IMR-90 (cell line): ENCODE data around the gene PRUNE2. TPM values are rescaled to one million over a fixed set of nuclear protein-coding genes. Genes with fewer than 3 reads are reported as not detected.
A peak's percentile ranks its signal among the peaks of the same experiment; 100 is the strongest.

Experiments
- ATAC-seq: fragments of 200-7000 bp; cut with Tn5 transposase; 2 replicates; pipeline ENCODE4 v1.9.1; 2020; ENCODE audit warnings: low read depth, mild to moderate bottlenecking, moderate library complexity
- BruUV-seq: library from RNA; stranded (reverse); fragments of 400-500 nt; replicated peaks from 2 replicates; lab custom pipeline; 2021; lab: Mats Ljungman, UMichigan
- CTCF ChIA-PET: fragments of 300-600 bp; formaldehyde crosslinking; extraction: SDS; loops from one replicate; lab custom pipeline; 2021; ENCODE audit warnings: antibody characterized with exemption; lab: Yijun Ruan, JAX
- POLR2A ChIA-PET: fragments of 300-600 bp; sonication (Branson Sonifier 250); formaldehyde crosslinking; loops from one replicate; lab custom pipeline; 2022; ENCODE audit warnings: antibody characterized with exemption; ENCODE audit not compliant: unreplicated experiment; lab: Charles Lee
- DNase-seq: peaks from one replicate; pipeline ENCODE4 v3.0.0; 2013
- H2AFZ ChIP-seq: replicated peaks from 2 replicates; pipeline ENCODE3; 2013; ENCODE audit warnings: low read length, mild to moderate bottlenecking; ENCODE audit not compliant: poor library complexity
- H2AK5ac ChIP-seq: 2 replicates; pipeline ENCODE4 v1.6.1; 2013; ENCODE audit warnings: low read depth, low read length, inconsistent platforms
- H2AK9ac ChIP-seq: replicated peaks from 2 replicates; pipeline ENCODE3; 2013; ENCODE audit warnings: mild to moderate bottlenecking, low read depth, low read length, moderate library complexity; ENCODE audit not compliant: poor library complexity
- H2BK120ac ChIP-seq: 2 replicates; pipeline ENCODE4 v1.6.1; 2013; ENCODE audit warnings: low read depth, low read length, inconsistent platforms
- H2BK15ac ChIP-seq: 3 replicates; pipeline ENCODE4 v1.6.1; 2013; ENCODE audit warnings: low read depth, low read length, inconsistent platforms
- H2BK20ac ChIP-seq: 2 replicates; pipeline ENCODE4 v1.6.1; 2013; ENCODE audit warnings: low read depth, mild to moderate bottlenecking, inconsistent platforms, low read length, moderate library complexity
- H2BK5ac ChIP-seq: 2 replicates; pipeline ENCODE4 v1.6.1; 2013; ENCODE audit warnings: mild to moderate bottlenecking, low read depth, low read length, inconsistent platforms; ENCODE audit not compliant: poor library complexity, severe bottlenecking
- H3K14ac ChIP-seq: replicated peaks from 2 replicates; pipeline ENCODE4 v1.6.1; 2013; ENCODE audit warnings: low read depth, low read length, inconsistent platforms
- H3K18ac ChIP-seq: 2 replicates; pipeline ENCODE4 v1.6.1; 2013; ENCODE audit warnings: low read depth, low read length, control low read depth
- H3K23ac ChIP-seq: 2 replicates; pipeline ENCODE4 v1.6.1; 2013; ENCODE audit warnings: low read depth, low read length, inconsistent platforms
- H3K27ac ChIP-seq: 2 replicates; pipeline ENCODE4 v1.5.1; 2013; ENCODE audit warnings: mild to moderate bottlenecking, control low read depth, low read length; ENCODE audit not compliant: insufficient read depth
- H3K27me3 ChIP-seq: 2 replicates; pipeline ENCODE4 v1.6.1; 2013; ENCODE audit warnings: low read length; ENCODE audit not compliant: control insufficient read depth, insufficient read depth
- H3K36me3 ChIP-seq: 2 replicates; pipeline ENCODE4 v1.6.1; 2013; ENCODE audit warnings: low read length, mixed read lengths; ENCODE audit not compliant: control insufficient read depth, insufficient read depth
- H3K4ac ChIP-seq: 2 replicates; pipeline ENCODE4 v1.6.1; 2013; ENCODE audit warnings: low read depth, low read length, inconsistent platforms
- H3K4me1 ChIP-seq: 2 replicates; pipeline ENCODE4 v1.6.1; 2013; ENCODE audit warnings: low read length, mixed read lengths; ENCODE audit not compliant: control insufficient read depth, insufficient read depth
- H3K4me2 ChIP-seq: 2 replicates; pipeline ENCODE4 v1.6.1; 2013; ENCODE audit warnings: low read depth, mild to moderate bottlenecking, control low read depth, low read length, moderate library complexity
- H3K4me3 ChIP-seq: 2 replicates; pipeline ENCODE4 v1.5.1; 2013; ENCODE audit warnings: low read depth, mild to moderate bottlenecking, control low read depth, low read length, moderate library complexity; ENCODE audit not compliant: insufficient read depth
- H3K56ac ChIP-seq: 2 replicates; pipeline ENCODE4 v1.6.1; 2013; ENCODE audit warnings: low read length, inconsistent platforms; ENCODE audit not compliant: insufficient read depth; ENCODE audit errors: extremely low read depth
- H3K79me1 ChIP-seq, 2 experiments: 2 replicates each; pipeline ENCODE4 v1.6.1; 2013; ENCODE audit warnings: low read length in 2 of 2, inconsistent platforms in 1 of 2, low read depth in 1 of 2
- H3K9ac ChIP-seq: 2 replicates; pipeline ENCODE4 v1.6.1; 2013; ENCODE audit warnings: low read depth, low read length, control low read depth
- H3K9me1 ChIP-seq: 2 replicates; pipeline ENCODE4 v1.6.1; 2013; ENCODE audit warnings: low read length, inconsistent platforms; ENCODE audit not compliant: insufficient read depth
- H3K9me3 ChIP-seq: 2 replicates; pipeline ENCODE4 v1.6.1; 2013; ENCODE audit warnings: low read length; ENCODE audit not compliant: control insufficient read depth, insufficient read depth
- H4K20me1 ChIP-seq: 2 replicates; pipeline ENCODE4 v1.6.1; 2013; ENCODE audit warnings: low read length, inconsistent platforms; ENCODE audit not compliant: insufficient read depth
- H4K5ac ChIP-seq: 2 replicates; pipeline ENCODE4 v1.6.1; 2013; ENCODE audit warnings: mild to moderate bottlenecking, low read depth, low read length, control low read depth
- H4K8ac ChIP-seq, 2 experiments: 2 replicates each; pipeline ENCODE4 v1.6.1; 2013; ENCODE audit warnings: low read depth in 2 of 2, low read length in 2 of 2, control low read depth in 1 of 2, inconsistent platforms in 1 of 2
- H4K91ac ChIP-seq: 2 replicates; pipeline ENCODE4 v1.6.1; 2013; ENCODE audit warnings: low read depth, low read length, inconsistent platforms; ENCODE audit not compliant: insufficient read depth
- BHLHE40 ChIP-seq: fragments of 150-350 bp; IDR thresholded peaks from 2 replicates; pipeline ENCODE4 v1.6.1; 2016; ENCODE audit warnings: mild to moderate bottlenecking, low read depth, low read length
- CEBPB ChIP-seq: IDR thresholded peaks from 2 replicates; pipeline ENCODE4 v1.6.1; 2012; ENCODE audit warnings: low read depth, low read length, improper control_type of control experiment
- CHD1 ChIP-seq: IDR thresholded peaks from 2 replicates; pipeline ENCODE4 v1.6.1; 2012; ENCODE audit warnings: low read depth, low read length, improper control_type of control experiment
- FOS ChIP-seq: fragments of 150-350 bp; IDR thresholded peaks from 2 replicates; pipeline ENCODE4 v1.6.1; 2016; ENCODE audit warnings: low read depth, low read length
- MAFK ChIP-seq: IDR thresholded peaks from 2 replicates; pipeline ENCODE4 v1.6.1; 2012; ENCODE audit warnings: low read depth, low read length, improper control_type of control experiment
- MAZ ChIP-seq: IDR thresholded peaks from 2 replicates; pipeline ENCODE4 v1.6.1; 2012; ENCODE audit warnings: low read depth, mild to moderate bottlenecking, low read length, improper control_type of control experiment, moderate library complexity, borderline replicate concordance
- MXI1 ChIP-seq: IDR thresholded peaks from 2 replicates; pipeline ENCODE4 v1.6.1; 2012; ENCODE audit warnings: low read depth, mild to moderate bottlenecking, low read length, moderate library complexity, borderline replicate concordance
- NFE2L2 ChIP-seq: fragments of 150-350 bp; IDR thresholded peaks from 2 replicates; pipeline ENCODE4 v1.6.1; 2016; ENCODE audit warnings: low read depth, mild to moderate bottlenecking, low read length
- POLR2A ChIP-seq: IDR thresholded peaks from 2 replicates; pipeline ENCODE4 v1.6.1; 2012; ENCODE audit warnings: mild to moderate bottlenecking, low read depth, low read length
- RAD21 ChIP-seq: IDR thresholded peaks from 2 replicates; pipeline ENCODE4 v1.6.1; 2012; ENCODE audit warnings: low read length, improper control_type of control experiment
- RCOR1 ChIP-seq: IDR thresholded peaks from 2 replicates; pipeline ENCODE4 v1.6.1; 2012; ENCODE audit warnings: mild to moderate bottlenecking, low read length, improper control_type of control experiment; ENCODE audit not compliant: insufficient replicate concordance
- RFX5 ChIP-seq: IDR thresholded peaks from 2 replicates; pipeline ENCODE4 v1.8.0; 2012; ENCODE audit warnings: low read depth, mild to moderate bottlenecking, low read length, moderate library complexity
- SMC3 ChIP-seq: fragments of 150-350 bp; IDR thresholded peaks from 2 replicates; pipeline ENCODE4 v1.6.1; 2016; ENCODE audit warnings: low read depth, mild to moderate bottlenecking, antibody characterized with exemption, low read length, moderate library complexity
- WGBS, 2 experiments: methylation state at CpG; one replicate each; pipeline versions ENCODE4 v1.1.5 to v1.1.7; 2013; ENCODE audit warnings: missing lambda C conversion rate in 2 of 2; ENCODE audit not compliant: insufficient read length in 1 of 2; ENCODE audit errors: extremely low coverage in 2 of 2; 5-methylcytosine and 5-hydroxymethylcytosine counted together
- dilution Hi-C: fragments of 300-500 bp; cut with HindIII; formaldehyde crosslinking; loops from one replicate; pipeline ENCODE4 v1.14.3; 2018; ENCODE audit warnings: low sequenced_read_pairs; ENCODE audit not compliant: unreplicated experiment
- in situ Hi-C: fragments of 300-500 bp; cut with MboI; formaldehyde crosslinking; loops from 3 replicates; pipeline ENCODE4 v1.14.3; 2019; ENCODE audit warnings: low sequenced_read_pairs, inconsistent platforms, mixed read lengths
- intact Hi-C: fragments of 100-400 bp; cut with micrococcal nuclease; formaldehyde crosslinking; loops from 2 replicates; pipeline ENCODE4 v1.10.0; 2022
- polyA plus RNA-seq, 3 experiments: library from polyadenylated mRNA; depleted of rRNA; stranded (reverse); fragments of >200 nt; gene quantifications; 2 replicates each; pipeline ENCODE4 v1.2.3, GENCODE V29; 2012; ENCODE audit warnings: low replicate concordance in 1 of 3
- total RNA-seq: library from RNA; depleted of rRNA; stranded (reverse); fragments of >200 nt; gene quantifications from 2 replicates; pipeline ENCODE4 v1.2.3, GENCODE V29; 2012
- TF ChIP-seq, protein P1 (sequence below): fragments of 150-350 bp; IDR thresholded peaks from 2 replicates; pipeline ENCODE4 v1.6.1; 2017; ENCODE audit warnings: mild to moderate bottlenecking, antibody characterized with exemption, low read length, low read depth
- TF ChIP-seq, protein P2 (sequence below): conservative IDR thresholded peaks from 2 replicates; pipeline ENCODE4 v1.5.1; 2012; ENCODE audit warnings: mild to moderate bottlenecking, low read depth, low read length, improper control_type of control experiment
- TF ChIP-seq, protein P3 (sequence below): fragments of 150-350 bp; IDR thresholded peaks from 2 replicates; pipeline ENCODE4 v1.6.1; 2016; ENCODE audit warnings: low read depth, mild to moderate bottlenecking, low read length, moderate library complexity, borderline replicate concordance

Gene PRUNE2
- total and polyA plus RNA-seq, 2 of the 4 experiments (the other 2 are of a cell fraction) = 0.70 to 1.6 TPM

DNA sequence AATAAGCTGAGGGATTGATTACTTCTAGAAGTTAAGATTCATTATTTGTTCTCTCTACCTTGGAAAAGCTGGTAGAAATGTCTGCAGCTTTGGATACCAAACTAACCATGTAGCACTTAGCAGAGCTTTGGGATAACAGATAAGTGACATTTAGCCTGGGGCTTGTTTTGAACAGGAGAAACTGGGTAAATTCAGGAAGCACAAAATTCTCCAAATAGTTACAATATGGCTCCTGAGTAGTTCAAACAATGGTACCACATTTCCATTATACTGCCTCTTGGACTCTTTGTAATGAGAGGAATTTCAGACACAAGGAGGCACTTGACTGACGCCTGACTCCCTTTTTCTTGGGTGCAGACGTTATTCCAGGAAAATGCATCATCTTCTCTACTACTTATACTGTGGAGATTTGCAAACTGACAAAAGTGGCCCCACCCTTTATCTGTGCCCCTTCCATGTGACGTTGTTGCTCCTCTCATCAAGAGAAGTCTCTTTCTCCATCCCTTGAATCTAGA lies 22.5 kb downstream of the PRUNE2 start:
- no peaks in the 10 kb centered on the region for H3K4me1 ChIP-seq
- H4K20me1 ChIP-seq = no peaks in the 10 kb centered on the region
- H2AK9ac ChIP-seq = peak overlapping the region; percentile 29
- H3K36me3 ChIP-seq = no peaks in the 10 kb centered on the region
- no CpG with 5 or more reads among the region's 3 CpGs for WGBS, 2 experiments
- POLR2A ChIA-PET = no interaction called here
- DNase-seq = no peak
- H3K4me3 ChIP-seq = no peak overlapping the region
- TF ChIP-seq, protein P1, sequence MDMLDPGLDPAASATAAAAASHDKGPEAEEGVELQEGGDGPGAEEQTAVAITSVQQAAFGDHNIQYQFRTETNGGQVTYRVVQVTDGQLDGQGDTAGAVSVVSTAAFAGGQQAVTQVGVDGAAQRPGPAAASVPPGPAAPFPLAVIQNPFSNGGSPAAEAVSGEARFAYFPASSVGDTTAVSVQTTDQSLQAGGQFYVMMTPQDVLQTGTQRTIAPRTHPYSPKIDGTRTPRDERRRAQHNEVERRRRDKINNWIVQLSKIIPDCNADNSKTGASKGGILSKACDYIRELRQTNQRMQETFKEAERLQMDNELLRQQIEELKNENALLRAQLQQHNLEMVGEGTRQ = no peak
- TF ChIP-seq SMC3 = no peak
- TF ChIP-seq RCOR1 = no peak
- no peak for TF ChIP-seq FOS
- no peak for TF ChIP-seq RAD21
- no peak for TF ChIP-seq CEBPB
- no peak for TF ChIP-seq BHLHE40
- no peak for TF ChIP-seq NFE2L2
- no peak for TF ChIP-seq CHD1
- no peak for TF ChIP-seq POLR2A
- no peak for TF ChIP-seq MXI1
- TF ChIP-seq, protein P2, sequence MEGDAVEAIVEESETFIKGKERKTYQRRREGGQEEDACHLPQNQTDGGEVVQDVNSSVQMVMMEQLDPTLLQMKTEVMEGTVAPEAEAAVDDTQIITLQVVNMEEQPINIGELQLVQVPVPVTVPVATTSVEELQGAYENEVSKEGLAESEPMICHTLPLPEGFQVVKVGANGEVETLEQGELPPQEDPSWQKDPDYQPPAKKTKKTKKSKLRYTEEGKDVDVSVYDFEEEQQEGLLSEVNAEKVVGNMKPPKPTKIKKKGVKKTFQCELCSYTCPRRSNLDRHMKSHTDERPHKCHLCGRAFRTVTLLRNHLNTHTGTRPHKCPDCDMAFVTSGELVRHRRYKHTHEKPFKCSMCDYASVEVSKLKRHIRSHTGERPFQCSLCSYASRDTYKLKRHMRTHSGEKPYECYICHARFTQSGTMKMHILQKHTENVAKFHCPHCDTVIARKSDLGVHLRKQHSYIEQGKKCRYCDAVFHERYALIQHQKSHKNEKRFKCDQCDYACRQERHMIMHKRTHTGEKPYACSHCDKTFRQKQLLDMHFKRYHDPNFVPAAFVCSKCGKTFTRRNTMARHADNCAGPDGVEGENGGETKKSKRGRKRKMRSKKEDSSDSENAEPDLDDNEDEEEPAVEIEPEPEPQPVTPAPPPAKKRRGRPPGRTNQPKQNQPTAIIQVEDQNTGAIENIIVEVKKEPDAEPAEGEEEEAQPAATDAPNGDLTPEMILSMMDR = no peak
- no peak for TF ChIP-seq RFX5
- TF ChIP-seq, protein P3, sequence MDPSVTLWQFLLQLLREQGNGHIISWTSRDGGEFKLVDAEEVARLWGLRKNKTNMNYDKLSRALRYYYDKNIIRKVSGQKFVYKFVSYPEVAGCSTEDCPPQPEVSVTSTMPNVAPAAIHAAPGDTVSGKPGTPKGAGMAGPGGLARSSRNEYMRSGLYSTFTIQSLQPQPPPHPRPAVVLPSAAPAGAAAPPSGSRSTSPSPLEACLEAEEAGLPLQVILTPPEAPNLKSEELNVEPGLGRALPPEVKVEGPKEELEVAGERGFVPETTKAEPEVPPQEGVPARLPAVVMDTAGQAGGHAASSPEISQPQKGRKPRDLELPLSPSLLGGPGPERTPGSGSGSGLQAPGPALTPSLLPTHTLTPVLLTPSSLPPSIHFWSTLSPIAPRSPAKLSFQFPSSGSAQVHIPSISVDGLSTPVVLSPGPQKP = no peak
- TF ChIP-seq MAFK = no peak
- no peak for TF ChIP-seq MAZ
- no peak overlapping the region for H4K91ac ChIP-seq
- no peak overlapping the region for H3K14ac ChIP-seq
- intact Hi-C loops (no loop called here), dilution Hi-C loops (no loop called here), in situ Hi-C loops (no loop called here)
- H2BK120ac ChIP-seq = no peak overlapping the region
- no TSS peak for BruUV-seq
- no peak overlapping the region for H2AK5ac ChIP-seq
- no peaks in the 10 kb centered on the region for H3K27me3 ChIP-seq
- H3K27ac ChIP-seq = no peak overlapping the region
- H3K18ac ChIP-seq = no peak overlapping the region
- H3K79me1 ChIP-seq = no peaks in the 10 kb centered on the region
- H3K4ac ChIP-seq = no peak overlapping the region
- CTCF ChIA-PET = no interaction called here
- H3K9ac ChIP-seq = no peak overlapping the region
- no peak overlapping the region for H3K56ac ChIP-seq
- H3K4me2 ChIP-seq = no peak overlapping the region
- no peak overlapping the region for H3K23ac ChIP-seq
- no peak overlapping the region for H2BK20ac ChIP-seq
- no peak overlapping the region for H2BK5ac ChIP-seq
- no peak overlapping the region for H2AFZ ChIP-seq
- ATAC-seq = no peak
- no peak overlapping the region for H4K5ac ChIP-seq
- no peak overlapping the region for H4K8ac ChIP-seq
- no peak overlapping the region for H2BK15ac ChIP-seq
- no peaks in the 10 kb centered on the region for H3K9me3 ChIP-seq
- H3K9me1 ChIP-seq = no peaks in the 10 kb centered on the region
